ENCODE measurements around the gene ACADSB. TPM values are rescaled to one million over a fixed set of nuclear protein-coding genes. Genes with fewer than 3 reads are reported as not detected.

Gene ACADSB
- total and polyA plus RNA-seq, 2 donors from 2014 or later: 26.6 to 48.5 TPM

GRCh38 chr10:123000155-123000554 lies 8.7 kb upstream of the ACADSB start:
- Histone ChIP-seq H3K9me3 (ENCODE audit: control insufficient read depth in 2 of 3, insufficient read depth in 1 of 3, low read length in 3 of 3) (no peaks in the 10 kb centered on the region), H3K4me1 (ENCODE audit: control insufficient read depth in 2 of 3, insufficient read depth in 2 of 3, low read depth in 1 of 3, low read length in 3 of 3) (peaks cover 0 to 9% (median 0%) of the 10 kb centered on the region in 3 donors), H3K4me3 (ENCODE audit: low read length in 3 of 3) (no peak overlapping the region), H3K27ac (ENCODE audit: low read depth in 2 of 2, low read length in 2 of 2) (no peak overlapping the region), H3K36me3 (ENCODE audit: control insufficient read depth in 2 of 3, insufficient read depth in 3 of 3, low read length in 3 of 3) (peaks cover 4 to 7% (median 5%) of the 10 kb centered on the region in 3 donors), H3K27me3 (ENCODE audit: control insufficient read depth, insufficient read depth, low read length) (no peaks in the 10 kb centered on the region), H3K9ac (ENCODE audit: low read length in 3 of 3) (no peak overlapping the region)
- intact Hi-C loops (cut with DNase I): no loop called here
- no peak for DNase-seq
- TF ChIP-seq, protein P1, sequence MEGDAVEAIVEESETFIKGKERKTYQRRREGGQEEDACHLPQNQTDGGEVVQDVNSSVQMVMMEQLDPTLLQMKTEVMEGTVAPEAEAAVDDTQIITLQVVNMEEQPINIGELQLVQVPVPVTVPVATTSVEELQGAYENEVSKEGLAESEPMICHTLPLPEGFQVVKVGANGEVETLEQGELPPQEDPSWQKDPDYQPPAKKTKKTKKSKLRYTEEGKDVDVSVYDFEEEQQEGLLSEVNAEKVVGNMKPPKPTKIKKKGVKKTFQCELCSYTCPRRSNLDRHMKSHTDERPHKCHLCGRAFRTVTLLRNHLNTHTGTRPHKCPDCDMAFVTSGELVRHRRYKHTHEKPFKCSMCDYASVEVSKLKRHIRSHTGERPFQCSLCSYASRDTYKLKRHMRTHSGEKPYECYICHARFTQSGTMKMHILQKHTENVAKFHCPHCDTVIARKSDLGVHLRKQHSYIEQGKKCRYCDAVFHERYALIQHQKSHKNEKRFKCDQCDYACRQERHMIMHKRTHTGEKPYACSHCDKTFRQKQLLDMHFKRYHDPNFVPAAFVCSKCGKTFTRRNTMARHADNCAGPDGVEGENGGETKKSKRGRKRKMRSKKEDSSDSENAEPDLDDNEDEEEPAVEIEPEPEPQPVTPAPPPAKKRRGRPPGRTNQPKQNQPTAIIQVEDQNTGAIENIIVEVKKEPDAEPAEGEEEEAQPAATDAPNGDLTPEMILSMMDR (IDR thresholded peaks at IDR 0.05; ENCODE audit: borderline replicate concordance, extremely low read depth, insufficient read depth): no peak
- FAIRE-seq: no peak

GRCh38 chr10:123001370-123001769 lies 7.4 kb upstream of the ACADSB start:
- FAIRE-seq (no peak), DNase-seq (no peak)
- TF ChIP-seq, protein P1 (IDR thresholded peaks at IDR 0.05; ENCODE audit: borderline replicate concordance, extremely low read depth, insufficient read depth): no peak
- Histone ChIP-seq H3K27ac (ENCODE audit: low read depth in 2 of 2, low read length in 2 of 2) (no peak overlapping the region), H3K9me3 (ENCODE audit: control insufficient read depth in 2 of 3, insufficient read depth in 1 of 3, low read length in 3 of 3) (no peaks in the 10 kb centered on the region), H3K36me3 (ENCODE audit: control insufficient read depth in 2 of 3, insufficient read depth in 3 of 3, low read length in 3 of 3) (peaks cover 0 to 2% (median 0%) of the 10 kb centered on the region in 3 donors), H3K9ac (ENCODE audit: low read length in 3 of 3) (no peak overlapping the region), H3K4me3 (ENCODE audit: low read length in 3 of 3) (no peak overlapping the region), H3K4me1 (ENCODE audit: control insufficient read depth in 2 of 3, insufficient read depth in 2 of 3, low read depth in 1 of 3, low read length in 3 of 3) (peaks cover 0 to 10% (median 0%) of the 10 kb centered on the region in 3 donors), H3K27me3 (ENCODE audit: control insufficient read depth, insufficient read depth, low read length) (no peaks in the 10 kb centered on the region)
- intact Hi-C loops (cut with DNase I): no loop called here

DNA sequence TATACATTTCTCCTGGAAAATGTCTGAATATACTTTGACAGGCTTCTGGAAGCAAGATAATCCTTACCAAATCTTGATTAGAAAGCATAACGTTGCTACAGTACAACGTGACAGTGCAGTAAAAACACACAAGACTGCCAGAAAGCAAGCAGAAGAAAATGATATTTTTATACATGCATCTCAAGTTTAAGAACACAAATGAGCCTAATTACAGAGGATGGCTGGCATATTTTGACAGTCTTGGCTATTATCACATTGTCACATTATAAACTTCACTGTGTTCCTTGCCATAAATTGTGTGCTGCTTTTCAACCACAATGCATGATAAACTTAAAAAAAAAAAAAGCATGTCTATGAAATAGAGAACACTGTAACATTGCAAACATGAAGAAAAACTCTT lies 4.5 kb upstream of the ACADSB start:
- Histone ChIP-seq H3K4me3 (ENCODE audit: low read length in 3 of 3) (no peak overlapping the region), H3K36me3 (ENCODE audit: control insufficient read depth in 2 of 3, insufficient read depth in 3 of 3, low read length in 3 of 3) (no peaks in the 10 kb centered on the region), H3K4me1 (ENCODE audit: control insufficient read depth in 2 of 3, insufficient read depth in 2 of 3, low read depth in 1 of 3, low read length in 3 of 3) (peaks cover 0 to 13% (median 0%) of the 10 kb centered on the region in 3 donors), H3K9ac (ENCODE audit: low read length in 3 of 3) (no peak overlapping the region), H3K9me3 (ENCODE audit: control insufficient read depth in 2 of 3, insufficient read depth in 1 of 3, low read length in 3 of 3) (no peaks in the 10 kb centered on the region), H3K27me3 (ENCODE audit: control insufficient read depth, insufficient read depth, low read length) (no peaks in the 10 kb centered on the region), H3K27ac (ENCODE audit: low read depth in 2 of 2, low read length in 2 of 2) (no peak overlapping the region)
- DNase-seq (no peak), FAIRE-seq (no peak)
- TF ChIP-seq, protein P1 (IDR thresholded peaks at IDR 0.05; ENCODE audit: borderline replicate concordance, extremely low read depth, insufficient read depth): no peak
- intact Hi-C loops (cut with DNase I): no loop called here
